ENCODE measurements around the gene FBXO31.

The FBXO31 gene

DNA sequence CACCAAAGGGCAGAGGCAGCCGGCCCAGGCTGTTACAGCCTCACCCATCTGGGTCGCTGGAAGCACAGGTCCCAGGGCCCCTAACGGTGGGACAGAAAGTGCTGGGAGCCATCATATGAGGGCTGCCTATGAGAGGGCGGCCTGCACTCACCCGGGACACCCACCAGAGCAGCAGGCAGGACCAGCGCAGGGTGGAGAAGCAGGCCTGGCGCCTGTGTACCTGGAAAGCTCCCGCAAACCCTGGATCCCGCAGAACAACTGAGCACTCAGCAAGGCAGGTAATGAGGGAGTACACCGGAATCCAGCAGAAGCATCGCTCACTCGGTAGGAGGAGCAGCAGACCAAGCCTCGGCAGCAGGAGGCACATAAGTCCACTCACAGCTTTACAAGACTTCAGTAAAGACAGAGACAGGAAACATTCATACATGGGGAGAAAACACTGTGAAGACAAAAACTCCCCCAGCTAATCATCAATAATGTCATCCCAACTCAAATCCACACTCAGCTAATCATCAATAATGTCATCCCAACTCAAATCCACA is 34.9 kb downstream of the FBXO31 start:
- in situ Hi-C loops (cut with HindIII; ENCODE audit: low sequenced_read_pairs): no loop called here
- TF ChIP-seq, protein P1, sequence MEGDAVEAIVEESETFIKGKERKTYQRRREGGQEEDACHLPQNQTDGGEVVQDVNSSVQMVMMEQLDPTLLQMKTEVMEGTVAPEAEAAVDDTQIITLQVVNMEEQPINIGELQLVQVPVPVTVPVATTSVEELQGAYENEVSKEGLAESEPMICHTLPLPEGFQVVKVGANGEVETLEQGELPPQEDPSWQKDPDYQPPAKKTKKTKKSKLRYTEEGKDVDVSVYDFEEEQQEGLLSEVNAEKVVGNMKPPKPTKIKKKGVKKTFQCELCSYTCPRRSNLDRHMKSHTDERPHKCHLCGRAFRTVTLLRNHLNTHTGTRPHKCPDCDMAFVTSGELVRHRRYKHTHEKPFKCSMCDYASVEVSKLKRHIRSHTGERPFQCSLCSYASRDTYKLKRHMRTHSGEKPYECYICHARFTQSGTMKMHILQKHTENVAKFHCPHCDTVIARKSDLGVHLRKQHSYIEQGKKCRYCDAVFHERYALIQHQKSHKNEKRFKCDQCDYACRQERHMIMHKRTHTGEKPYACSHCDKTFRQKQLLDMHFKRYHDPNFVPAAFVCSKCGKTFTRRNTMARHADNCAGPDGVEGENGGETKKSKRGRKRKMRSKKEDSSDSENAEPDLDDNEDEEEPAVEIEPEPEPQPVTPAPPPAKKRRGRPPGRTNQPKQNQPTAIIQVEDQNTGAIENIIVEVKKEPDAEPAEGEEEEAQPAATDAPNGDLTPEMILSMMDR (IDR thresholded peaks at IDR 0.05; ENCODE audit: low read depth, low read length): no peak
- no peak overlapping the region for H3K4me3 ChIP-seq (ENCODE audit: low read depth, low read length)
- DNase-seq (ENCODE audit: low read depth, low spot score): no peak

DNA sequence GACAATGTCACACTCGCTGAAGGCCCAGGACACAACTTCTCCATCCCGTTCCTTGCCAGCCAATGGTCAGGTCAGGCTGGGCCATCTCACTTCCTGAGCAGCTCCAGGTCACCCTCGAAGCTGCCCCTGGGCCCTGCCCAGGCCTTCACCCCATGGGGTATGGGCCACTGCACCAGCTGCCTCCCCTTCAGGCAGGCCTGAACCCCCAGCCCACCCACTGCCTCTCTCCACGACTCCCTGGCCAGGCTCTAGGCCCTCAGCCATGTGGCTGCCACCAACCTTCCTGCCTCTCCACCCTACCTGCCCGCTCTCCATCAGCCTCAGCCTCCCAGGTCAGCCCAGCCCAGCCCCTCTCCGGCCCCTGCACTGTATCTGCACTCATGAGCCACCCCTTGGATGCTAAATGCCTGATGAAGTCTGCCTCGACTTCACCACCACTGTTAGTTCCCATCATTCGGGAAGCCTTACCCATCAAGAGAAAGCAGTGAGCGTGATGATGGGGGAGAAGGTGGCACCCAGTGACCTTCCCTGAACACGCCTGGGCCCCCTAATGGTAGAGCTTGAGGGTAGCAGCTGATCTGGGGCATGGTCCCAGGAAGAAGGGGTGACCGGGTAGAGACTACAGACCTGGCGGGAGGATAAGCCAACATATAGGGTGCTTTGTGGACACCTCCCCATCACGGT is 35.5 kb downstream of the FBXO31 start:
- DNase-seq (ENCODE audit: low read depth, low spot score): no peak
- TF ChIP-seq, protein P1 (IDR thresholded peaks at IDR 0.05; ENCODE audit: low read depth, low read length): peak; percentile 8
- in situ Hi-C loops (cut with HindIII; ENCODE audit: low sequenced_read_pairs): no loop called here
- H3K4me3 ChIP-seq (ENCODE audit: low read depth, low read length): no peak overlapping the region

DNA sequence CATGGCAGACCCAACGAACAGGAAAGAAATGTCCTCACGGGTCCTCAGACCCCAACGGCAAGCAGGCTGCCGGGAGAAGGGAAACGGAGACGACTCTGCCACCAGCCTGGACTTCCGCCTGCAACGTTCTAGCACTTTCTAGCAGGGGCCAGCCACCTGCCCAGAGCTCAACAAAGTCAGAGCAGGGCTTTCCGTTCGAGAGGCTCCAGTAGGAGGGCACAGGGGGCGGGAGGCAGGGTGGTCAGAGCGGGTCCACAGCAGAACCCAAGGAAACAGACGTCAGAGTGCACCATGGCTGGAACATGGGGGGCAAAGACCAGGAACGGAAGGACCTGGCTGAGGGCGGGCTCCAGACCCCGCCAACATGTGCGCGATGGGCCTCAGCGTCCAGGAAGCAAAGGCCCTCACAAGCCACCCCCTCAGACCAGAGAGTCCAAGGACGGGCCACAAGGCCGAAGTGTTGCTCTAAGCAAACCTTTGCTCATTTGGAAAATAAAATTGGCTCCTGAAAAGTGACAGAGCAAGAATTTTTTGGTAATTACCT is 37.0 kb downstream of the FBXO31 start:
- H3K4me3 ChIP-seq (ENCODE audit: low read depth, low read length): no peak overlapping the region
- TF ChIP-seq, protein P1 (IDR thresholded peaks at IDR 0.05; ENCODE audit: low read depth, low read length): no peak
- no peak for DNase-seq (ENCODE audit: low read depth, low spot score)
- in situ Hi-C loops (cut with HindIII; ENCODE audit: low sequenced_read_pairs): no loop called here

DNA sequence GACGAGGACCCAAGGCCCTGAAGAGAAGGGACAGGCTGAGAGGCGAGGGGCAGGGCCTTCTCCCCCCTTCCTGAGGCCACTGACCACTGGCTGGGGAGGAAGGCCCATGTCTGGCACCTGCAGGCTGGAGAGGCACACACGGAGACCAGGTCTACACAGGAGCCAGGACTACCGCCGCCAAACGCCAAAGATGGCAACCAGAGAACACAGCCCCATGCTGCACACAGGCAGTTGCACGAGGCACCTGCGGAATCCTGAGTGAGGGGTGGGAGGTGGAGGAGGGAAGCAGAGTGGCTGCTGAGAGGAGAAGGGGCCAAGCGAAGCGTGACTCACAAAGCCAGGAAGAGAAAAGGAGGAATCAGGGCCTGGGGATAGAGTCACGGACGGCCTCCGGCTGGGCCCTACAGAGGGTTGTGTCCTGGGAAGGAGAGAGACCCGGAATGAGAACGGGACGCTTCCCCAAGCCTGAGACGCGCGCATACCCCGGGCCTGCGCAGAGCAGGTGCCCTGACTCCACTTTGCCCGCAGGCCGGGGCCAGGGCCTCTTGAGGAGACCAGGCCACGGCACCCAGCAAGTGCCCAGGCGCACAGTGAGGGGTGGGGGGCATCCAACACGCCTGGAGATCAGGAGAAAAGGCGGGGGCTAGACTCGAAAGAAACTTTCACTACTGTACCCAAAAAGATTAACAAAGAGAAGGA is 37.7 kb downstream of the FBXO31 start:
- H3K4me3 ChIP-seq (ENCODE audit: low read depth, low read length): no peak overlapping the region
- TF ChIP-seq, protein P1 (IDR thresholded peaks at IDR 0.05; ENCODE audit: low read depth, low read length): no peak
- in situ Hi-C loops (cut with HindIII; ENCODE audit: low sequenced_read_pairs): no loop called here
- DNase-seq (ENCODE audit: low read depth, low spot score): no peak

DNA sequence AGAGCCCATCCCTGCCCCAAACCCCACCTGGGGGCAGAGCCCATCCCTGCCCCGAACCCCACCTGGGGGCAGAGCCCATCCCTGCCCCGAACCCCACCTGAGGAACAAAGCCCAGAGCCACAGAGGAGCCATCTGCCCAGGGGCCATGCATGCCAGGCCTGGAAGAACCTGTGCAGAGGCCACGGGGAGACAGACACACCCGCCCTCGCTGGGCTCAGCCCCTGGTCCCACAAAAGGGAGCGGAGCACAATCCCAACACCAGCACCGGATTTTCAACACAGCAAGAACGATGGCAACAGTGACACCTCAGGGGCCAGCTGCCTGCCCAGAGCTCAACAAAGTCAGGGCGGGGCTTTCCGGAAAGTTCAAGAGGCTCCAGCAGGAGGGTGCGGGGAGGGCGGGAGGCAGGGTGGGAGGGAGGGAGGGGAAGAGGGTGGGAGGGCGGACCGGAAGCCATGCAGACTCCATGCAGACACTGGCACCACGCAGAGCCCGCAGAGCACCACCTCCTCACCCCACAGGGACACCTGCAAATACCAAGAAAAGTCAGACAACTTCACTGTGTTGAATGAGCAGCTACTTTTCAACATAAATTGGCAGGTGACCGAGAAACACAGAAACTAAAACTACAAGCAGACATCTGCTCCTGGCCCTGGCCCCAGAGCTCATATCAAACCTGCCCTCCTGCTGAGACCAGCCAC is 38.5 kb downstream of the FBXO31 start:
- in situ Hi-C loops (cut with HindIII; ENCODE audit: low sequenced_read_pairs): no loop called here
- DNase-seq (ENCODE audit: low read depth, low spot score): no peak

More for the DNA sequence above, 38.5 kb downstream of the FBXO31 start:
- TF ChIP-seq, protein P1 (IDR thresholded peaks at IDR 0.05; ENCODE audit: low read depth, low read length): no peak
- H3K4me3 ChIP-seq (ENCODE audit: low read depth, low read length): no peak overlapping the region
